Stimulated activated CD8-positive, alpha-beta memory T cell treated with anti-CD3 and anti-CD28 coated beads, Interleukin-2, amount 100 ng/mL, for 1 hour (primary cell): Measurements from ENCODE around the gene PML.
"Not testable (repeated sequence)": the region's sequence is repeated elsewhere in the genome, so short reads cannot be mapped to it uniquely, and the experiment has no call there.

Source experiments
- DNase-seq, 2 donors: peaks; one replicate each; pipeline ENCODE4 v3.0.0-alpha.2; 2020; ENCODE audit warnings: low read depth in 2 of 2

Gene PML

DNA sequence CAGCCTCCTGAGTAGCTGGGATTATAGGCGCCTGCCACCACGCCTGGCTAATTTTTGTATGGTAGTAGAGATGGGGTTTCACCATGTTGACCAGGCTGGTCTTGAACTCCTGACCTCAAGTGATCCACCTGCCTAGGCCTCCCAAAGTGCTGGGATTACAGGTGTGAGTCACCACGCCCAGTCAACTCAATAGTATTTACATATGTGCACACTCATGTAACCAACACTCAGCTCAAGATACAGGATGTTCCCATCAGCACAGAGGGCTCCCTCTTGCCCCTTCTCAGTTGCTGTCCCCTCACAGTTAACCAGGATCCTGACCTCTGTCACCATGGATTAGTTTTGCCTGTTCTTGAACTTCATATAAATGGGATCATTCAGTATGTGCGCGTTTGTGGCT is 61.8 kb downstream of the PML start:
- not testable (repeated sequence) for DNase-seq

DNA sequence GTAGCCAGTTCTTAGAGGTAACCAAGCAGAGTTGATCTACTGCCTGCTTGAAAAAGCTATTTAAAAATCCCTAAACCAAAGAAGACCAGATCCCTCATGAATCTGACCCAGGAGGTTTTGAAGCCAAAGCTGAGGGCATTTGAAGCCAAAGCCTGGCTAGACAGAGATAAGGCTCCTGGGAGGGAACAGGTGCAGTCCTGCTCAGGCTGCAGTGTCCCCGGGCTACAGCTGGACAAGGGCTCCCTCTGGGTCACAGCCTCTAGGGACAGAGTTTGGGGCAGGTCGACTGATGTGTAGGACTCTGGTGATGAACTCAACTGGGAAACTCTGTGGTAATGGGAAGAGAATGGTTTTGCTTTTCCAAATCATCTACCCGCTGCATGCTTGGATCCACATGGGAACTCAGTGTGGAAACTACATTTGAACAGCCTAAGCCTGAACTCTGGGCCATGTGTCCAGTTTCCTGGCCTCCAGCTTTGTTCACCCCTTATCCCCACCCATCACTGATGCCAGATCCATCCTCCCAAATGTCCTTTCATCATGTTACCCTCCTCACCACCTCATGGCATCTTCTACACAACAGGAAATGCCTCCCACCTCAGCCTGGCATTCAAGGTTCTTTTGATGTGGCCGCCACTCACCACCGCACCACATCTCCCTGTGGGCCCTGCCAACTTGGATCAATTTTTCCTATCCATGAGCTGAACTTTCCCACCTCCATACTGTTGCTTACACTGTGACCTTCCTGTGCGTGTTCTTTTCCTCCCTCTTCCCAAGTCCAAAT is 64.7 kb downstream of the PML start:
- not testable (repeated sequence) for DNase-seq

DNA sequence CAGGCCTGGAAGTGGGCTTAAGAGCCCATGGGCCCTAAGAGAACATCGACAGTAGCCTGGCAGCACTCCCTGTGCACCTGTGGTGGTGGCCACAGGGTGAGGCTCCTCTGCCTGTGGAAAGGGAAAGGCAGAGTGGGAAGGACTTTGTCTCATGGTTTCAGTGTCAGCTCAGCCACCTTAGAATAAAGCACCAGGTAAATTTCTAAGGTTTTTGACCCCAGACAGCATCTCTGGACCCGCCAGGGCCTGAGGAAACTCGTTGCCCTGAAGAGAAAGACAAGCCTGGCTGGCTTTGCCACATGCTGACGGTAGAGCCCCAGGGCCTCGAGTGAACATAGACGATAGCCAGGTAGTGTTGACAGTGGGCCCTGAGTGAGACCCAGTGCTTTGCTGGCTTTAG is 65.7 kb downstream of the PML start:
- DNase-seq: no peak

DNA sequence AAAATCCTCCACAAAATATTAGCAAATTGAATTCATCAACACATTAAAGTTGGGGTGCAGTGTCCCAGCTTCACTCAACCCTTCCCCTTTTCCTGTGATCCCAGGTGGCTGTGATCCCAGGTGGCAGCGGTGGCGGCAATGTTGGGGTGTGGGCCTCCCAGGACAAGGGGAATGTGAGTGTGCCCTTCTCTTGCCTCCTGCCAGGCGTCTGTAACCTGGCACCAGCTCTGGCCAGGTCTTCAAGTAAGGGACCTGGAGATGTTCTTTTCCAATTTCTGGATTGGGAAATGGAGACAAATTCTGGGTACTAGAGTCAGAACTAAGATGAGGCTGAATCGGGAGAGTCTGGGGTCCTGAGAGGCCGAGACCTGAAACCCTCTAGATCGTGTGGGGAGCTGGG is 67.7 kb downstream of the PML start:
- DNase-seq: no peak

DNA sequence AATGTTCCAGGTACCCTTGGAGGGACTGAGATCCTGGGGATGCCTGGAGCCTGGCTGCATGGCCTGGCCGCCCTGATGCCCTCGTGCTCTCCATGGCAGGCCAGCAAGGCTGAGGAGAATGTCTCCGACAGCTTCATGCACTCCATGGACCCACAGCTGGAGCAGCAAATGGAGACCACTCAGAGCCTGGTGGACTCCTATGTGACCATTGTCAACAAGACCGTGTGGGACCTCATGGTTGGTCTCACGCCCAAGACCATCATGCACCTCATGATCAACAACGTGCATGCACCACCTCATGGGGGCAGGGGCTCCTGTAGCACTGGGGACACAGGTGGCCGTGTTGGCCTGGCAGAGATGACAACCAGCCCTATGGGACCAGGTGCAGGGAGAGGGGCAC is 68.2 kb downstream of the PML start:
- DNase-seq: no peak

DNA sequence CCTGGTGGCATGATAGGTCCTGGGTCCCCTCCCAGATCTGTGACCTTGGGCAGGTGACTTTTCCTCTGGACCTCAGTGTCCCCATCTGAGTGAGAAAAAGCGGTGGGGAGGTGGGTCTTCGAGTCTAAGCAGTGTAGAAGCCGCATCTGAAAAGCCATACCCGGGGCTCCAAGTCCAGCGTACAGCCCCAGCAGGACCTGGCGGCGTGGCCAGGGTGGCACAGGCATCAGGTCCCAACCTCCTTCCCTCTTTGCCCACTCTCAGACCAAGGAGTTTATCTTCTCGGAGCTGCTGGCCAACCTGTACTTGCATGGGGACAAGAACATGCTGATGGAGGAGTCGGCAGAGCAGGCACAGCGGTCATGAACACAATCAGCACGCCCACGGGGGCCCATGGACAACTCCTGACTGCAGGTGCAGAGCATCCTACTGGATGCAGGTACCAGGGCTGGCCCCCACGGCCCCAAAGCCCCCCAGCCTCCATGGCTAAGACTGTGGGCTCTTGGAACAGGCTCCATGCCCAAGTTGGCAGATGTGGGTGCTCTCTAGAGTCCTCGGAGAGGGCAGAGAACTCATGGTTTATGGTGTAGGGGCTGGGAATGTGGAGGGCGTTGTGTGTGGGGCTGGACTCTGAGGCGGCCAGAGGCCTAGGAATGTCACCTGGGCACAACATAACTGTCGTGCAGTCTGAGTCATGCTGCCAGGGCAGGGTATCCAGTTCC is 69.1 kb downstream of the PML start:
- DNase-seq: not testable (repeated sequence)

DNA sequence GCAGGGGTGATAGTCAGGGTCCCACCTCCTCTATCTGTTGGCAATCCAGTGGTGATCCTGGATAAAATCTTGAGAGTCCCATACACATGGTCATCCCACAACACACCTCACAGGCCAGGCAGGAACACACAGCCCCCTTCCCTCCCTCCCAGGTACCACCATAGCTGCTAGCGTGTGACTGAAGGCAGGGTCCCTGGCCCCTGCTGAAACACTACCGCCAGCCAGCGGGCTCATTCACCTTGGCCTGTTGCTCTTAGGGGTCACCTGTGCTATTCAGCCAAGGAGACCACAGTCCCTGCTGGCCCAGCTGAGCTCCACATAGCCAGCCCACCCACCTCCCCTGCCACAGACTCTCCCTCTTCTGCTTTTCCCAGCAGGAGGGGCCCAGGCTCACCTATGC is 69.7 kb downstream of the PML start:
- not testable (repeated sequence) for DNase-seq

DNA sequence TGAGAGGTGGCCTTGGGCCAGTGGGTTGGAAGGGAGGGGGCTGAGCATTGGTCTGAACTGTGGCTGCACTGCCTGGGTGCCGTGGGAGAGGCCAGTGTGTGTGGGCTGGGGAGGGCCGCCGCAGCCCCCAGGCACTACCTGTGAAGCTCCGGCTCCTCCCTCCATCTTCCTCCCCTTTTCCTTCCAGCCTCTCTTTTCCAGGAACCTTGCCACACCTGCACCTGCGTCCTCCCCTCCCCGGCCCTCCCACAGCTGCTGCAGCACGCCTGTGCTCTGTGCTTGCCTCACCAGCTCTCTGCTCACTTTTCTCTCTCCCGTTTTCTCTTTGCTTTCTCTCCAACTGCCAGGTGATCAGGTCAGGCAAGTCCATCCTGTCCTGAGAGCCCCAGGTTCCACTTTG is 70.3 kb downstream of the PML start:
- DNase-seq: not testable (repeated sequence)

DNA sequence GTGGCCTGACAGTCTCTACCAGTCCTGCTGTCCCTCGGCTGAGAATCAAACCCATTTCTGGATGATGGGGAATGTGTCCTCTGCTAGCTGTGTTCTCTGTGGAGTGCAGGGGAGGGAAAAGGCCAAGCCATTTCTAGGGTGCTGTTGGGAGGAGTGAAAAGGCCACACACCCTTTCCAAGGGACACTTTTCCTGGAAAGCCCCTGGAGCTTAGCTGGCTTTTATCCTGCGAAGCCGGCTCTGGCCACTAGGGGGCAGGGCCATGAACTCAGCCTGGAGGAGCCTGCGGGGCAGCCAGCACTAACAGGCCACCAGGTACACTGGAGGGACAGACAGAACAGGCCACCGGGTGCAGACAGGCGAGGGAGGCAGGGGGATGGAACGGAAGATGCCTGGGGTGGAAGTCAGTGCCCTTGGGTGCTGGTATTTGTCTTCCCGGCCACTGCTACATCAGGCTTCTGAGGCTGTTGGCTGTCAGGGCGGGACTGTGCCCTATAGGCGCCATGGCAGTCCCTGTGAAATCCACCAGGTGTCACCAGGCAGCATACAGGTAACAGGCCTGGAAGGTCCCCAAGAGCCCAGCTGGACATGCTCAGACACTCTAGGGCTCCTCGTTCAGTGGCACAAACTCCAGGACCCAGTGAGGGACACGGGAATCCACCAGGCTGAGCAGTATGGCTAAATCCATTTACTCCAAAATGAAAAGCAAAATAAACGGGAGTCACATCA is 71.3 kb downstream of the PML start:
- peak in 1 of 2 donors; percentile 37 for DNase-seq

DNA sequence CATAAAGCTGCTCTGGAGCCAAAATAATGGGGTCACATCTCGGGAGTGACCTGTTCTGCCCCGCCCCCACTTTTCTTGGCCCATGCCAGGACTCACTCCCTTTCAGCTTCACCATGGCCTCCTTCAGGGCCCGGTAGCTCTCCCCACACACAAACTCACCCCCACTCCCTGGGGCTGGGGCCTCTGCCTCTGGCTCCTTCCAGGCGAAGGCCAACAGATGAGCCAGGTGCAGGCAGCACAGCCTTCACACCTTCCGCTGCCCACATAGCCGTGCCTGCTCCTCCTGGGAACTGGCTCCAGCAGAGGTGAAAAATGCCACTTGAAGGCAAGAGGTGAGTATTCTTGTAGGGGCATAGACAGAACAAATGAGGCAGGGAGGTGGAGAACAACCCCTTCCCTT is 77.1 kb downstream of the PML start:
- DNase-seq: not testable (repeated sequence)

DNA sequence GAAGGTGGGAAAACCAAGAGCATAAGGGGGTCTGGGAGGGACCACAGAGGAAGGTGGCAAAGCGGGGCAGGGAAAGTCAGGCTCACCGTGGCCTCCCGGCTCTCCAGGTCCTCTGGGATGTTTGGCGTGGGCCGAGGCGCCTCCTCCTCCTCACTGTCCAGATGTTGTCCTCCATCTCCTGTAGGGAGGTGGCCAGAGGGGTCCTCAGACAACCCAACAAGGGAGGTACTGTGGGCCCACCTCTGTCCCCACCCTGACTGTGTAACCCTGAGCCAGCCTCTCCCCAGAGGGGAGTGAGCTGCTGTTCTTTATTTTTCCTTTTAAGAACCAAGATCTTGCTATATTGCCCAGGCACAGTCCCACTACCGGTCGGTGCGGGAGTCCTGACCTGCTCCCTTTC is 77.6 kb downstream of the PML start:
- not testable (repeated sequence) for DNase-seq

DNA sequence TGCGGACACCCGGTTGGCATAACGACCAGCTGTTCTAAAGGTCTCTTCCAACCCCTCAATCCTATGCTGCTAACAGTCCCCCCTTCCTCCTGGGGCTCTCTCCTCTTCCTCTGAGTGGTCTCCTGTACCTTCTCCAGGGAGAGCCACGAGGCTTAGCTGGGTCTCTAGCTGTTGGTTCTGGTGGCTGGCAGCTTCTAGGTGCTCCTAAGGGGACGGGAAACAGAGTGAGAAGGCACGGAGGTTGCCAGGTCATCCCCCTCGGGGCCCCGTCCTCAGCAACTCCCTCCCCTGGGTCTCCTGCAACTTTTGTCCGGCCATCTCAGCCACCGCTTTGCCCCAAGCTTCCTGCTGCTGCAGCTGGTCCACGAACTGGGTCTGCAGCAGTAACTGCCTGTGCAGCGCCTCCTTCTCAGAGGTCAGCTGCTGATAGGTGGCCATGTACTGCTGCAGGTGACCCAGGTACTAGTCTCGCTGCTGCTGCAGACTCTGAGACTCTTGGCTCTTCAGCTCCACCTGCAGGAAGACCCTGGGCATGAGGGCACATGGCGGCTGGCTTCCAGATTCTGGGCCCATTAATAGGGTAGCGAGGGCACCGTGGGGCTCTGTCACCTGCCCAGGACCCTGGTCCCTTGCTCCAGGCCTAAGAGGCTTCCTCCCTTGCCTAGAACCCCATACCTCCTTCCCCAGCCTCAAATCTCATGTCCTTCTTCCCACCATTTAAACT is 78.3 kb downstream of the PML start:
- peak in 1 of 2 donors; percentile 10 for DNase-seq

DNA sequence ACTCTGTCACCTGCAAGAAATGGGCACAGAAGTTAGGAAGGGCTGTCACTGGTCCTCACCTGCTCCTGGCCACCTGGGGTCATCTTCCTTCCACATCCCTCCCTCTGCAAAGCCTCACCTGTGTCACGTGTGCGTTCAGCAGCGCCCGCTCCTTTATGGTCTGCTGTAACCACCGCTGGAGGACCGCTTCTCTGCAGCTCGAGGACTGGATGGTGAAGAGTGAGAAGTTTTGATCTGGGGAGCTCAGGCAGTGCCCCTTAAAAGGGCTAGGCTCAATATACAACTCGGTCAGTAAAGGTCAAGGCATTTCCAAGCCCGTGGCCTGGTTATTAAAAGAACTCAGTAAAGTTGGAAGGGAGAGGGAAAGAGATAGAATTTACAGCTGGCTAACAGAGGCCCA is 81.3 kb downstream of the PML start:
- not testable (repeated sequence) for DNase-seq

DNA sequence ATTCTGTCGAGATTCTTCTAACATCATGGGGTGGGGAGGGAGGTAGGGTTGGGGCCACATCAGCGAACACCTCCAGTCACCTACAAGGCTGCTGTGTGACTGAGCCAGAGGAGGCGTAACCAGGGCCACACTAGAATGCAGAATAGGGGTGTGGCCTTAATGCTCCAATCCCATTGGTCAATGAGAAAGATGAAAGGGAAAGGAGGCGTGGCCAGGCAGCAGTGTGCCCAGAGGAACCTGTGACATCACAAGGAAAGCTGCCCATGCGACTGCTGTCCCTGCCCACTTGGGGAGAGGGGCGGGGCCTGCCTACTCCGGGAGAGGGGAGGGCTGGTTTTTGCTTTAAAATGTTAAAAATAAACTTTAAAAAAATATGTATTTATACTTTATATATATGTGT is 87.9 kb downstream of the PML start, which contains the start of gene GOLGA6A:
Gene GOLGA6A (minus strand): TSS at position 101 of the 400 bp plus-strand sequence. CDS start 41 bp downstream, at position 60.
- not testable (repeated sequence) for DNase-seq

DNA sequence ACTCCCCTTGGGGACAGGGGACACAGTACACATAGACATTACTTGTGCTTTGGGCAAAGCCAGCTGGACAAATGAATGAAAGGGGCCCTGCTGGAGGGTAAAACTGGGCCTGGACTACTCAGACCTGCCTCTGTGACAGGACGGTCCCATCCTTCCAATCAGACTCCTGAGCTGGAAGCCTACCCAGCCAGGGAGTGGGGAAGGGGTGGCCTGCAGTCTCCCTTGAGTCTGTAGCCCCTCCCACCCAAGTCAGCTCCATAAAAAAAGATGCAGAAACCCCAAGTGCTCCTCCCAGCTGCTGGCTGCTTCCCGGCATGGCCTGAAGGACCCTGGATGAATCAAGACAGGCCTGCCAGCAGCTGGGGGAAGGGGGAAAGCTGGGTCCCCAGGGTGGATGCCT is 100.1 kb downstream of the PML start:
- DNase-seq: not testable (repeated sequence)

DNA sequence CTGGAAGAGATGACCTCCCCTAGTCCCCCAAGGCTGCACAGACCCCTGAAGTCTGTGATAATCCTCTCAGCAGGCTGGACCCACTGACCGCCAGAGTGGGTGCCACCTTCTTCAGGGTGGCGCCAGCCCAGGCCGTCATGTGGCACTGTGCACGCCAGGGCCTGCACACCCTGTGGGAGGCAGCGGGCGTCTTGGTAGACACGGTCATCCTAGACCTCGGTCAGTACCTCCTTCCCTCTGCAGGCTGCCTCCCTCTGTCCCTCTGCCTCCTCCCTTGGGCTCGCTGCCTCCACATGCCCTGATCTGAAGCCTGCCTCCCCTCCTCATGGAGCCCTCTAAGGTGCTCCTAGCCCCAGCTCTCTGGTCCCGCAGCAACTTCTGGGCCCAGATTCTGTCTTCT is 101.1 kb downstream of the PML start:
- not testable (repeated sequence) for DNase-seq

DNA sequence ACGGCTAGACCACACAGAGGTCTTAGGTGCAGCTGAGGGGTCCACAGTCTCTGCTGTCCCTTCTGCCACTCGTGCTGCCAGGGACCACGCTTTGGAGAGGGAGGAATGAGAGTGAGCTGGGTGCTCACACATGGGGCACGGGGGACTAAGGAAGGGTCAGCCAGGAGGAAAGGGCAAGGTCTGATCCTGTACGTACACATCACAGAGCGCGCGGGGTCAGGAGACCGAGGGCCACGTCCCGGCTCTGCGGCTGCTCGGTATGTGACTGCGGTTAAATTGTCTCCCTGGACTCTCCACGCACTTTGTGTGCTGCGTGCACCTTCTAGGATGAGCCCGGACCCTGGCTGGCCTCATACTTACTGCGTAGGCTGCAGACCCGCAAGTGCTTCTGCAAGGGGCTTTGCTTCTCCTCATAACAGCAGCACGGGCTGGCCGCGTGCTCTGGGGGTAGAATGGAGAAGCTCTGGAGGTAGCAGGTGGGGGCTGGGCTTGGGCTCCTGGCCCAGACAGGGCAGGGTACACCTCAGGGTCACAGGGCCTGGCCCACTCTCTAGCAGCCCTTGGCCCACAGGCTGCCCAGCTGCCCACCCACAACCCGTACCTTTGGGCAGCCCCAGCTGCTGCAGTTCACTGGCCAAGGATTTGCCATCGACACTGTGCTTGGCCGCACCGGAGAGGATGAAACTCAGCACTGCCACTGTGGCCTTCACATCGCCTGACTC is 102.4 kb downstream of the PML start:
- not testable (repeated sequence) for DNase-seq
